Measurements from ENCODE around the gene HMX3. TPM values are rescaled to one million over a fixed set of nuclear protein-coding genes. Genes with fewer than 3 reads are reported as not detected.
A peak's percentile ranks its signal among the peaks of the same experiment; 100 is the strongest.

HMX3 gene
- total and polyA plus RNA-seq, 2 of the 13 experiments (the other 11 are each of a cell fraction or from before 2014, with no cell fraction given), result not detected

- no peak for TF ChIP-seq TCF7 (IDR thresholded peaks at IDR 0.05; ENCODE audit: low read depth)
- no peak for TF ChIP-seq ZNF776 (CRISPR knock-in tag; IDR thresholded peaks at IDR 0.05)
- TF ChIP-seq ZBTB8A (CRISPR knock-in tag; IDR thresholded peaks at IDR 0.05; ENCODE audit: borderline replicate concordance, low read depth), result no peak
- no peak for TF ChIP-seq BRD4 (CRISPR knock-in tag; IDR thresholded peaks at IDR 0.05)
- TF ChIP-seq ZNF251 (CRISPR knock-in tag; IDR thresholded peaks at IDR 0.05), result no peak
- TF ChIP-seq ZNF556 (CRISPR knock-in tag; IDR thresholded peaks at IDR 0.05; ENCODE audit: borderline replicate concordance), result no peak; the same call in 1 of the 2 replicates
- peak; percentile 53; the same call in 1 of the 2 replicates for TF ChIP-seq FOXC1 (CRISPR knock-in tag; IDR thresholded peaks at IDR 0.05; ENCODE audit: borderline replicate concordance)
- peak; percentile 93 for TF ChIP-seq RBFOX2 (IDR thresholded peaks at IDR 0.05; ENCODE audit: low read depth, low read length)
- TF ChIP-seq ZNF549 (CRISPR knock-in tag; IDR thresholded peaks at IDR 0.05), result no peak
- TF ChIP-seq, protein P1, sequence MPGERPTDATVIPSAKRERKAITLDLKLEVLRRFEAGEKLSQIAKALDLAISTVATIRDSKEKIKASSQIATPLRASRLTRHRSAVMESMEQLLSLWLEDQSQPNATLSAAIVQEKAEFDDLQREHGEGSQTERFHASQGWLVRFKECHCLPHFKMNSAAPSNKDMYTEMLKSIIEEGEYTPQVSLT (CRISPR knock-in tag; IDR thresholded peaks at IDR 0.05; ENCODE audit: borderline replicate concordance, low read depth), result no peak
- TF ChIP-seq ZFP41 (CRISPR knock-in tag; IDR thresholded peaks at IDR 0.05; ENCODE audit: borderline replicate concordance), result no peak
- TF ChIP-seq MTA3 (CRISPR knock-in tag; IDR thresholded peaks at IDR 0.05), result no peak
- TF ChIP-seq RARA (CRISPR knock-in tag; IDR thresholded peaks at IDR 0.05), result peak; percentile 22; the same call in 1 of the 2 replicates
- TF ChIP-seq, protein P2, sequence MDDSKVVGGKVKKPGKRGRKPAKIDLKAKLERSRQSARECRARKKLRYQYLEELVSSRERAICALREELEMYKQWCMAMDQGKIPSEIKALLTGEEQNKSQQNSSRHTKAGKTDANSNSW (CRISPR knock-in tag; IDR thresholded peaks at IDR 0.05; ENCODE audit: borderline replicate concordance), result no peak
- no peak for TF ChIP-seq ZBTB3 (CRISPR knock-in tag; IDR thresholded peaks at IDR 0.05; ENCODE audit: borderline replicate concordance, low read depth)
- 0 out of 2 replicates have a peak, but pooled peaks have one; percentile 48 for TF ChIP-seq ZNF749 (CRISPR knock-in tag; IDR thresholded peaks at IDR 0.05; ENCODE audit: borderline replicate concordance)
- TF ChIP-seq, protein P3, sequence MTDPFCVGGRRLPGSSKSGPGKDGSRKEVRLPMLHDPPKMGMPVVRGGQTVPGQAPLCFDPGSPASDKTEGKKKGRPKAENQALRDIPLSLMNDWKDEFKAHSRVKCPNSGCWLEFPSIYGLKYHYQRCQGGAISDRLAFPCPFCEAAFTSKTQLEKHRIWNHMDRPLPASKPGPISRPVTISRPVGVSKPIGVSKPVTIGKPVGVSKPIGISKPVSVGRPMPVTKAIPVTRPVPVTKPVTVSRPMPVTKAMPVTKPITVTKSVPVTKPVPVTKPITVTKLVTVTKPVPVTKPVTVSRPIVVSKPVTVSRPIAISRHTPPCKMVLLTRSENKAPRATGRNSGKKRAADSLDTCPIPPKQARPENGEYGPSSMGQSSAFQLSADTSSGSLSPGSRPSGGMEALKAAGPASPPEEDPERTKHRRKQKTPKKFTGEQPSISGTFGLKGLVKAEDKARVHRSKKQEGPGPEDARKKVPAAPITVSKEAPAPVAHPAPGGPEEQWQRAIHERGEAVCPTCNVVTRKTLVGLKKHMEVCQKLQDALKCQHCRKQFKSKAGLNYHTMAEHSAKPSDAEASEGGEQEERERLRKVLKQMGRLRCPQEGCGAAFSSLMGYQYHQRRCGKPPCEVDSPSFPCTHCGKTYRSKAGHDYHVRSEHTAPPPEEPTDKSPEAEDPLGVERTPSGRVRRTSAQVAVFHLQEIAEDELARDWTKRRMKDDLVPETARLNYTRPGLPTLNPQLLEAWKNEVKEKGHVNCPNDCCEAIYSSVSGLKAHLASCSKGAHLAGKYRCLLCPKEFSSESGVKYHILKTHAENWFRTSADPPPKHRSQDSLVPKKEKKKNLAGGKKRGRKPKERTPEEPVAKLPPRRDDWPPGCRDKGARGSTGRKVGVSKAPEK (CRISPR knock-in tag; IDR thresholded peaks at IDR 0.05; ENCODE audit: borderline replicate concordance), result no peak
- TF ChIP-seq PRDM15 (CRISPR knock-in tag; IDR thresholded peaks at IDR 0.05), result no peak
These were observed 18.4 kb downstream of the HMX3 start, which contains the start of gene BUB3 (continued) for GRCh38 chr10:123154092-123154710.
